ENCODE measurements around the gene LRP6. TPM values are rescaled to one million over a fixed set of nuclear protein-coding genes. Genes with fewer than 3 reads are reported as not detected.

Gene LRP6
- total and polyA plus RNA-seq, 2 of the 13 experiments (the other 11 are each of a cell fraction or from before 2014, with no cell fraction given) = 33.8 to 42.0 TPM

DNA sequence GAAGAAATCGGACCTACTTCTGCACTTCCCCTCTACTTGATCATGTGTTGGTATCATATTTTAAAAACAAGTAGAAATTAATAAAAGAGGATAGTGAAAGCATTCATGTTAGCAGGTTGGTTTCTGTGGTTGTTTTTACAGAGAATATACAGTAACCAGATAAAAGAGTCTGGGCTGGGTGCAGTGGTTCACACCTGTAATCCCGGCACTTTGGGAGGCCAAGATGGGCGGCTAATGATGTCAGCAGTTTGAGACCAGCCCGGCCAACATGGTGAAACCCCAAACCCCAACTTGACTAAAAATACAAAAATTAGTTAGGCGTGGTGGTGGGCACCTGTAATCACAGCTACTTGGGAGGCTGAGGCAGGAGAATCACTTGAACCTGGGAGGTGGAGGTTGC, 55.9 kb downstream of the LRP6 start:
- in situ Hi-C loops (cut with HindIII; ENCODE audit: extremely low pct_ligation_motif_present, low pct_unique_long_range_greater_than_20kb) (no loop called here), intact Hi-C loops (cut with micrococcal nuclease; ENCODE audit: unreplicated experiment) (no loop called here)
- CTCF ChIA-PET (ENCODE audit: low intra/inter-chr PET ratio, low total read pairs) = no interaction called here
- FAIRE-seq (no peak), DNase-seq (ENCODE audit: low spot score) (no peak), ATAC-seq (no peak)
- POLR2A ChIA-PET = no interaction called here
- no peak overlapping the region for H2AFZ ChIP-seq (ENCODE audit: low read length)
- no peak overlapping the region for H3K9ac ChIP-seq (ENCODE audit: insufficient read depth, low read depth, low read length)
- no peak overlapping the region for H3K4me2 ChIP-seq (ENCODE audit: low read depth, low read length)
- no peaks in the 10 kb centered on the region for H4K20me1 ChIP-seq (ENCODE audit: insufficient read depth, low read length)
- H3K36me3 ChIP-seq (replicated peaks in 1 of 2; ENCODE audit: control insufficient read depth in 1 of 2, insufficient read depth in 2 of 2, low read length in 2 of 2) = no peaks in the 10 kb centered on the region
- H3K27ac ChIP-seq (ENCODE audit: extremely low read length, insufficient read depth, low read length) = no peak overlapping the region
- WGBS (ENCODE audit: low lambda C conversion rate) = over 99% methylated on average over 5 of the region's 5 CpGs
- H3K27me3 ChIP-seq (ENCODE audit: control insufficient read depth in 1 of 2, insufficient read depth in 2 of 2, low read length in 2 of 2) = no peaks in the 10 kb centered on the region
- TF ChIP-seq MBNL3 (CRISPR knock-in tag; conservative IDR thresholded peaks at IDR 0.05) (no peak), ZFP36L2 (CRISPR knock-in tag; IDR thresholded peaks at IDR 0.05) (no peak), U2AF1 (optimal IDR thresholded peaks at IDR 0.05; ENCODE audit: low read depth, low read length) (no peak), ATF1 (CRISPR knock-in tag; IDR thresholded peaks at IDR 0.05) (no peak), TGIF2 (CRISPR knock-in tag; IDR thresholded peaks at IDR 0.05) (no peak), ZNF713 (CRISPR knock-in tag; IDR thresholded peaks at IDR 0.05) (no peak), ZBTB14 (CRISPR knock-in tag; IDR thresholded peaks at IDR 0.05) (no peak), AHR (CRISPR knock-in tag; IDR thresholded peaks at IDR 0.05) (no peak), ZNF232 (CRISPR knock-in tag; IDR thresholded peaks at IDR 0.05; ENCODE audit: borderline replicate concordance) (no peak), NFKB2 (CRISPR knock-in tag; IDR thresholded peaks at IDR 0.05; ENCODE audit: borderline replicate concordance) (no peak), KAT2B (IDR thresholded peaks at IDR 0.05; ENCODE audit: borderline replicate concordance, low read depth, low read length) (no peak)
- no peaks in the 10 kb centered on the region for H3K9me3 ChIP-seq (ENCODE audit: low read length)
- peaks cover 90% of the 10 kb centered on the region for H3K79me2 ChIP-seq (ENCODE audit: insufficient read depth, low read length)
- no peak overlapping the region for H3K4me3 ChIP-seq (replicated peaks in 1 of 3; ENCODE audit: insufficient read depth in 1 of 3, low read depth in 2 of 3, low read length in 3 of 3)
- BruUV-seq (replicated peaks) = no TSS peak
- peaks cover 77% of the 10 kb centered on the region for H3K4me1 ChIP-seq (ENCODE audit: insufficient read depth, low read length)

All from HepG2 (cell line).